Measurements from ENCODE around the gene C4orf50. TPM values are rescaled to one million over a fixed set of nuclear protein-coding genes. Genes with fewer than 3 reads are reported as not detected.

The C4orf50 gene
- total and polyA plus RNA-seq, 4 donors = under 0.01 to 0.17 TPM; not detected in 2

GRCh38 chr4:5922556-5922955 lies 95.7 kb downstream of the C4orf50 start:
- TF ChIP-seq GABPA (IDR thresholded peaks at IDR 0.05 in 1 of 2, conservative IDR thresholded peaks at IDR 0.05 in 1 of 2) (no peak), EGR1 (IDR thresholded peaks at IDR 0.05; ENCODE audit: low read depth in 2 of 2) (no peak), FOXA1 (IDR thresholded peaks at IDR 0.05) (no peak), REST (IDR thresholded peaks at IDR 0.05) (no peak), MAX (IDR thresholded peaks at IDR 0.05) (no peak), SP1 (IDR thresholded peaks at IDR 0.05) (no peak), FOXA2 (IDR thresholded peaks at IDR 0.05) (no peak), YY1 (IDR thresholded peaks at IDR 0.05) (no peak), RXRA (IDR thresholded peaks at IDR 0.05) (no peak)
- WGBS = 90% methylated on average over 3 of the region's 3 CpGs
- peaks cover 0 to 2% (median 2%) of the 10 kb centered on the region in 4 donors for H3K27me3 ChIP-seq (ENCODE audit: control insufficient read depth in 4 of 4, insufficient read depth in 4 of 4, low read length in 3 of 4)
- H3K9ac ChIP-seq (ENCODE audit: low read depth in 1 of 2, low read length in 2 of 2) = no peak overlapping the region
- no peak overlapping the region for H3K4me3 ChIP-seq (ENCODE audit: low read depth in 1 of 3, low read length in 3 of 3)
- H3K9me3 ChIP-seq (ENCODE audit: control insufficient read depth in 4 of 4, low read length in 3 of 4) = no peaks in the 10 kb centered on the region
- H3K27ac ChIP-seq (ENCODE audit: low read depth in 1 of 2, low read length in 2 of 2) = no peak overlapping the region
- H3K36me3 ChIP-seq (ENCODE audit: control insufficient read depth in 4 of 4, insufficient read depth in 3 of 4, low read depth in 1 of 4, low read length in 3 of 4) = no peaks in the 10 kb centered on the region
- DNase-seq (ENCODE audit: low spot score) = no peak
- no peaks in the 10 kb centered on the region for H3K4me1 ChIP-seq (ENCODE audit: control insufficient read depth in 4 of 4, insufficient read depth in 4 of 4, low read length in 3 of 4)

GRCh38 chr4:5921981-5922380 lies 96.2 kb downstream of the C4orf50 start:
- H3K36me3 ChIP-seq (ENCODE audit: control insufficient read depth in 4 of 4, insufficient read depth in 3 of 4, low read depth in 1 of 4, low read length in 3 of 4) = no peaks in the 10 kb centered on the region
- no peak for DNase-seq (ENCODE audit: low spot score)
- no peak overlapping the region for H3K27ac ChIP-seq (ENCODE audit: low read depth in 1 of 2, low read length in 2 of 2)
- no peaks in the 10 kb centered on the region for H3K9me3 ChIP-seq (ENCODE audit: control insufficient read depth in 4 of 4, low read length in 3 of 4)
- 31% methylated on average over 6 of the region's 6 CpGs for WGBS
- no peaks in the 10 kb centered on the region for H3K4me1 ChIP-seq (ENCODE audit: control insufficient read depth in 4 of 4, insufficient read depth in 4 of 4, low read length in 3 of 4)
- TF ChIP-seq HNF4G (IDR thresholded peaks at IDR 0.05) = no peak
- no peak overlapping the region for H3K9ac ChIP-seq (ENCODE audit: low read depth in 1 of 2, low read length in 2 of 2)
- no peak overlapping the region for H3K4me3 ChIP-seq (ENCODE audit: low read depth in 1 of 3, low read length in 3 of 3)
- H3K27me3 ChIP-seq (ENCODE audit: control insufficient read depth in 4 of 4, insufficient read depth in 4 of 4, low read length in 3 of 4) = peaks cover 0 to 2% (median 2%) of the 10 kb centered on the region in 4 donors

GRCh38 chr4:5921101-5921980 lies 96.9 kb downstream of the C4orf50 start:
- Histone ChIP-seq H3K27ac (ENCODE audit: low read depth in 1 of 2, low read length in 2 of 2) (no peak overlapping the region), H3K27me3 (ENCODE audit: control insufficient read depth in 4 of 4, insufficient read depth in 4 of 4, low read length in 3 of 4) (peaks cover 0 to 2% (median 2%) of the 10 kb centered on the region in 4 donors), H3K4me3 (ENCODE audit: low read depth in 1 of 3, low read length in 3 of 3) (no peak overlapping the region), H3K9me3 (ENCODE audit: control insufficient read depth in 4 of 4, low read length in 3 of 4) (no peaks in the 10 kb centered on the region), H3K9ac (ENCODE audit: low read depth in 1 of 2, low read length in 2 of 2) (no peak overlapping the region), H3K4me1 (ENCODE audit: control insufficient read depth in 4 of 4, insufficient read depth in 4 of 4, low read length in 3 of 4) (no peaks in the 10 kb centered on the region), H3K36me3 (ENCODE audit: control insufficient read depth in 4 of 4, insufficient read depth in 3 of 4, low read depth in 1 of 4, low read length in 3 of 4) (no peaks in the 10 kb centered on the region)
- TF ChIP-seq NR2F2 (IDR thresholded peaks at IDR 0.05) (no peak), SP1 (IDR thresholded peaks at IDR 0.05) (no peak), EGR1 (IDR thresholded peaks at IDR 0.05; ENCODE audit: low read depth in 2 of 2) (no peak), FOXA2 (IDR thresholded peaks at IDR 0.05) (no peak), MAX (IDR thresholded peaks at IDR 0.05) (no peak)
- 48% methylated on average over 16 of the region's 16 CpGs for WGBS
- DNase-seq (ENCODE audit: low spot score) = no peak
